HPDE6-E6E7 (cell line): ENCODE measurements around the gene SERTAD4.
"Not testable (repeated sequence)": the region's sequence is repeated elsewhere in the genome, so short reads cannot be mapped to it uniquely, and the experiment has no call there.

Experiments used
- DNase-seq: peaks from one replicate; pipeline ENCODE4 v3.0.0; 2011; ENCODE audit warnings: missing footprints; ENCODE audit errors: extremely low spot score

The SERTAD4 gene

DNA sequence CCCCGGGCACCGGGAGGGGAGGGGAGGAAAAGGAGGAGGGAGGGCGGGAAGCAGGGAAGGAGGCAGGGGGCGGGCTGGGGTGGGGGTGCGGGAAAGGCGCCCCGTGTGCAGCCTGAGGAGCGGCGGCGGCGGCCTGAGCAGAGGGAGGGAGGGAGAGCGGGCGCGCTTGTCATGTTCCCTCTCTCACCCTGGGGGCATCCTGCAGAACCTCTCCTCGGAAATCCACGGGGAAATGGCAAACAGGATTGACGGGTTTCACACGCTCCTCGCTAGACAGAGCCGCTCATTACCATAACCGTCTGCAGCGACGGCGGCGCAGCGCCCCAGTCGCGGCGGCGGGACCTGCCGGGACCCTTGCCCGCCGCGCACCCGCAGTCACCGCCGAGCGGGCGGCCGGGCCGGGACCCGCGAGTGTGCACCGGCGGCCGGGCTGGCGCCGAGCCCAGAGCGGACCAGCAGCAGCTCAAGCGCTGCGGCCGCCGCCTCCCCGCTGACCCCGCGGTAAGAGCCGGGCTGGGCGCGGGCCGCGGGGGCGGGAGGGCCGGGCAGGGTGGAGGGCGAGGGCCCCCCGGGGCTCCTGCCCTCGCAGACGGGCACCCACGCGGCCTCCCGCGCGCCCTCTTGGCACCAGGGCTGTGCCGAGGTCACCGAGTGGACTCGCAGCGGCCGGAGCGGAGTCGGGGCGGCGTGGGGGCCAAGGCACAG, at the start of gene SERTAD4:
SERTAD4 (plus strand) TSS at position 286 of the 705 bp plus-strand sequence. CDS start 5,165 bp downstream, outside the sequence.
- peak; percentile 75 for DNase-seq

DNA sequence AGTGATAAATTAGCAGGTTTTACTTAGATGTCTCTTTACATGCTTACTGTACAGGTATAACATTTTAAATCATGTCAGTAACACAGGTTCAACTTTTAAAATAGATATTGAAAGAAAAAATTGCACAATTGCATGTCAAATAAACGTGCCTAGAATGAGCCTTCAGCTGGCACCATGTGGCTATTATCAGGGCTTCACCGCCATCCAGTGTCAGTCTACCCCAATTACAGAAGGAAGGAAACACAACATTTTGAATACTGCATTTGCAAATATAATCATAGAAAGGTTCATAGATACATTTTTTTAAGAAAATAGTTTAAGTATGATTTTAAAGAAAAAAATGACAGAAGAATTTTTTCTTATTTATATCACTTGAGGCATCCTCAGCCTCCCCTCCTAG, 47.5 kb upstream of the SERTAD4 start:
- no peak for DNase-seq

GRCh38 chr1:210187849-210188606, 44.6 kb upstream of the SERTAD4 start:
- not testable (repeated sequence) for DNase-seq

DNA sequence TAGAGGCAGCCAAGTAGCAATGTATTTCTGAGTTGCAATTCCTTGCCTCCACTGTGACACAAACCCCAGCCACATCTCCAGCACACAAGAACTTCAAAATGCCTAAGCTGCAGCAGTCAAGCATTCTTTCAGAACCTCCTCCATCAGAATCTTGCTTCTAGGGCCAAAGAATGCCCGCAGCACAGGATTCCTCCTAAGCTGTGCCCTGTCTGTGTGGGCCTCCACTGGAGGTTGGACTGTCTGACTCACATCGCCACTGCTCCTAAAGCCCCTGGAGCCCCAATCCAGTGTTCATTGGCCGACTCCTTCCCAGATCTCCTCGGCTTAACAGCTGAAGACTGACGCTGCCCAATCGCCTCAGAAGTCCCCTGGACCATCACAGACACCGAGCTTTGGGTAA, 43.2 kb upstream of the SERTAD4 start:
- DNase-seq, result no peak

- no peak for DNase-seq
These were observed 36.9 kb upstream of the SERTAD4 start for GRCh38 chr1:210195635-210196160.

DNA sequence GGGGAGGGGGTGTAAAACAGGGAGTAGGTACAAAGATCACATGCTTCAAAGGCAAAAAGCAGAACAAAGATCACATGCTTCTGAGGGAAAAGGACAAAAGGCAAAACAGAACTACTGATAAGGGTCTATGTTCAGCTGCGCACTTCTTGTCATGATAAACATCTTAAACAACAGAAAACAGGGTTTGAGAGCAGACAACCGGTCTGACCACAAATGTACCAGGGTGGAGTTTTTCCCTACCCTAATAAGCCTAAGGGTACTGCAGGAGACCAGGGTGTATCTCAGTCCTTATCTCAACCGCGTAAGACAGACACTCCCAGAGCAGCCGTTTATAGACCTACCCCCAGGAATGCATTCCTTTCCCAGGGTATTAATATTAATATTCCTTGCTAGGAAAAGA, 36.3 kb upstream of the SERTAD4 start:
- not testable (repeated sequence) for DNase-seq

- no peak for DNase-seq
These were observed 33.8 kb upstream of the SERTAD4 start for GRCh38 chr1:210198840-210199239.

DNA sequence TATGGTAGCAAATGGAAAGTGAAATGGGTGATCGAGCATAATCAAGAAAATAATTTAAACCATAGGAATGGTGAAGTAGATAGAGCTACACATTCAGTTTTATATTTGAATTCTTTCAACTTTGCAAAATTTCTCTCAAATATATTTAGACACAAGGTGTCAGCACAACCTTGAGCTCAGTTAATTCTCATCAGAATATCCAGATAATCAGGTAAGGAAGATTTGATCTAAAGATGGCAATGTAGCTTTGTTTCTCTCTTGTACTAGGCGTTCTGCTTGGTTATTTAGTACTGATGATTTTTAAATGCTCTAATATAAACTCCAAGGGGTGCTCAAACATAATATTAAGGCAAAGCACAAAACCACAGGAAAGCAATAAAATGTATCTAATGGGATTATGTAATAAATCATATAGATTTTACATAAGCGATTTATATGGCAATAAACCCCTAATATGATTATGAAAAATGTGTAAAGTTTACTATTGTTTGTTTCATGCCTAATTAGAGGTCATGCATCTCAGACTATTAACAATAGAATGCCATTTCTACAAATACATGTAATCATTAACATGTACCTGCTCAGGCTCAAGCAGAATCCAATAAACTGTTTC, 32.4 kb upstream of the SERTAD4 start:
- no peak for DNase-seq

DNA sequence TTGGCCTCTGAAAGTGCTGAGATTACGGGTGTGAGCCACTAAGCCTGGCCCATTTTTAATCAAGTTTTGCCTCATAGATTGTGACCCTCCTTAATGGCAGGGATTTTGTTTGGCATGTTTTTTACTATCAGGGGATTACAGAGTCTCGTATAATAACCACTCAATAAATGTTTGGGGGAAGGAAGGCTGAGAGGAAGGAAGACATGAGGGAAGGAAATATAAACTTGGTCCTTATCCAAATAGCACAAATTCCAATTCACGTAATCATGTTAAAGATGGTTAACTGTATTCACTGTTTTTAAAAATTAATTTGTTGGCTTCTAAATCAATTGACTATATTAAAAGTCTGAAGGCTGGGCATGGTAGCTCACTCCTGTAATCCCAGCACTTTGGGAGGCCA, 30.9 kb upstream of the SERTAD4 start:
- no peak for DNase-seq

DNA sequence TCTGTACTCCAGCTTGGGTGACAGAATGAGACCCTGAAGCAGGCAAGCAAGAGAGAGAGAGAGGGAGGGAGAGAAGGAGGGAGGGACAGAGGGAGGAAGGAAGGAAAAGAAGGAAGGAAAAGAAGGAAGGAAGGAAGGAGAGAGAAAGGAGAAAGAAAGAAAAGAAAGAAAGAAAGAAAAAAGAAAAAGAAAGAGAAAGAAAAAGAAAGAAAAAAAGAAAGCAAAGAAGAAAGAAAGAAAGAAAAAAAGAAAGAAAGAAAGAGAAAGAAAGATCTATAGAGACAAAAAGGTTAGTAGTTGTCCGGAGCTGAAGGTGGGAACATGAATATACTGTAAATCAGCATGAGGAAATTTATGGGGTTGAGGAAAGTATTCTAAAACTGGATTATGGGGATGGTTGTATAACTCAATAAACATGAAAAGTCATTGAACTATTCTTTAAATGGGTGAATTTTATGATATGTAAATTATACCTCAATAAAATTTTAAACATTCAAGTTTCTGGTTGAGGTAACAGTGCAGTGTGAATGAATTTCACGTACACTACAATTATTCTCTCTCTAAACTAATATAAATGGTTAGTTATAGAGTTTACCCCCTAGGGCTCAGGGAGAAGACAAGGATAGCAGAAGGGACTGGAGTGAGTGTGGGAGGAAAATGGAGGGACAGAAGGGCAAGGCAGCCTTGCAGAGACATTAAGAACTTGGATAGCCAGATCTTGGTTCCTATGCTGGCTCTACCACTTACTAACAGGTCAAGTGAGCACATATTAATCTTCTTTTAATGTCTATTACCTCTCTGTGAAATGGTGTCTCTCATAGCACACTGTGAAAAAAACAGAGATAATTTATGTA, 24.8 kb upstream of the SERTAD4 start:
- no peak for DNase-seq

GRCh38 chr1:210213335-210213734, 19.3 kb upstream of the SERTAD4 start:
- DNase-seq, result no peak

DNA sequence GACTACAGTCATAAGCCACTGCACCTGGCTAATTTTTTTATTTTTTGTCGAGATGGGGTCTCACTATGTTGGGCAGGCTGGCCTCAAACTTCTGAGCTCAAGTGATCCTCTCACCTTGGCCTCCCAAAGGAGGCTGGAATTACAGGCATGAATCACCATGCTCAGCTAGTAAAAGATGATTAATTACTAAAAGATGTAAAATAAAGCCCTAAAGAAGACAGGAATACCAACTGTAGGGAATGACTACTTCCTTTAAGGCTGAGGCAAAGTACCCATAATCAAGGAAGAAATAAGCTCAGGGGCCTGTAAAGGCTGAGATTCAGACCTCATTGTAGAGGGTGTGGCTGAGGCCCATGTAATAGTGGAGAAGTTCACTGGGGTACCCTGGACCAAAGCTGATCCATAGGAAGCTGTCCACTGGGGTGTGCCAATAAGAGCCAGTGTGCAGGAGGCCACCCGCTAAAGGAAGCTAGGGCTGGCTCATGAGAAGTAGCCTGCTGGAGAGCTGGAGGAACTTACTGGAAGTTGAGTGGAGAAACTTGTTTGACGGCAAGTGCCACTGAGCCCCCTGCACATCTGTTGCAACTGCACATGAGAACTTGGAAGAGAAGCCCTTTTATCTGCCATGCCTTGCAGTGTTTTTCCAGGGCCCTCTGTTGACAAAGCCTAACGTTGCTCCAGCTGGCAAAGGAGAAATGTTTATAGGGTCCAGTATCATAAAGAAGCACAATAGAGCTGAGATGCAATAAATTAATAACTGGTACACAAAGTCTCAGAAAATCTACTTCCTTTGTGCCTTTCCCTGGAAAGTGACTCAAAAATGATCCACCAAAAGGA, 17.8 kb upstream of the SERTAD4 start:
- DNase-seq, result no peak

GRCh38 chr1:210217482-210217881, 15.1 kb upstream of the SERTAD4 start:
- no peak for DNase-seq

- no peak for DNase-seq
These were observed 14.5 kb upstream of the SERTAD4 start for GRCh38 chr1:210218047-210218446.

- DNase-seq, result peak; percentile 4
These were observed 10.1 kb upstream of the SERTAD4 start for GRCh38 chr1:210222340-210223006.

GRCh38 chr1:210223226-210223904, 9.2 kb upstream of the SERTAD4 start:
- no peak for DNase-seq

DNA sequence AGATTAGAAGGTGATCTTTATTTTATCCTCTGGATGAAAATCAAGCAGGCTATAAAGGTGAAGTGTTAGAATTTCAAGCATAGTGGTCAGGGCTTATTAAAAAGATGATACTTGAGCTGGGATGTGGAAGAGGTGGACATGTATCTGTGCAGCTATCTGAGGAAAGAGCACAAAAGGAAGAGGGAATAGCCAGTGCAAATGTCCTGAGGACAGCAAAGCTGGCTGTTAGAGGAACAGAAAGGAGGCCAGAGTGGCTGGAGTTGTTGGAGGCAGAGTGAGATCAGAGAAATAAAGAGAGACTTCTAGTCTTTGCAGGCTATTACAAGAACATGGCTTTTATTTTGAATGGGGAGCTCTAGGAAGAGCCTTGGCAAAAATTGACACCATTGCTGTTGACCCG, 4.4 kb upstream of the SERTAD4 start:
- DNase-seq, result no peak

- DNase-seq, result no peak
These were observed 2.4 kb upstream of the SERTAD4 start for GRCh38 chr1:210230149-210230695.

GRCh38 chr1:210231846-210232510, 618 bp upstream of the SERTAD4 start:
- DNase-seq, result no peak
